SK-N-SH treated with all-trans-retinoic acid at 6 μM for 48 hours (cell line): ENCODE results near the gene PYCR2.

Experiments
- ARNTL ChIP-seq: fragments of 450-650 bp; formaldehyde crosslinking; IDR thresholded peaks from 2 replicates; pipeline ENCODE4 v1.5.0; 2020; ENCODE audit warnings: low read depth, mild to moderate bottlenecking, moderate library complexity, borderline replicate concordance
- ESRRG ChIP-seq: fragments of 250-450 bp; sonication (Bioruptor Pico); IDR thresholded peaks from 2 replicates; pipeline ENCODE4 v1.6.1; 2021; ENCODE audit warnings: mild to moderate bottlenecking
- PPARA ChIP-seq: fragments of 250-450 bp; sonication (Bioruptor Pico); IDR thresholded peaks from 2 replicates; pipeline ENCODE4 v1.5.0; 2020; ENCODE audit warnings: mild to moderate bottlenecking, borderline replicate concordance
- RARB ChIP-seq: fragments of 250-450 bp; sonication (Bioruptor Pico); IDR thresholded peaks from 2 replicates; pipeline ENCODE4 v1.8.0; 2021; ENCODE audit warnings: mild to moderate bottlenecking, moderate library complexity
- ZFP3 ChIP-seq: fragments of 250-450 bp; sonication (Bioruptor Pico); IDR thresholded peaks from 2 replicates; pipeline ENCODE4 v1.5.0; 2020; ENCODE audit warnings: mild to moderate bottlenecking, moderate library complexity
- ZFP30 ChIP-seq: fragments of 450-650 bp; formaldehyde crosslinking; IDR thresholded peaks from 2 replicates; pipeline ENCODE4 v1.5.0; 2022; ENCODE audit warnings: mild to moderate bottlenecking, moderate library complexity
- TF ChIP-seq, protein P1 (sequence below): fragments of 250-450 bp; sonication (Bioruptor Pico); IDR thresholded peaks from 2 replicates; pipeline ENCODE4 v1.5.1; 2020; ENCODE audit warnings: low read depth, mild to moderate bottlenecking, moderate library complexity
- TF ChIP-seq, protein P2 (sequence below): fragments of 250-450 bp; sonication (Bioruptor Pico); IDR thresholded peaks from 2 replicates; pipeline ENCODE4 v1.8.0; 2020; ENCODE audit warnings: mild to moderate bottlenecking, moderate library complexity, borderline replicate concordance
- TF ChIP-seq, protein P3 (sequence below): fragments of 250-450 bp; sonication (Bioruptor Pico); IDR thresholded peaks from 2 replicates; pipeline ENCODE4 v1.5.1; 2021; ENCODE audit warnings: mild to moderate bottlenecking, moderate library complexity

DNA sequence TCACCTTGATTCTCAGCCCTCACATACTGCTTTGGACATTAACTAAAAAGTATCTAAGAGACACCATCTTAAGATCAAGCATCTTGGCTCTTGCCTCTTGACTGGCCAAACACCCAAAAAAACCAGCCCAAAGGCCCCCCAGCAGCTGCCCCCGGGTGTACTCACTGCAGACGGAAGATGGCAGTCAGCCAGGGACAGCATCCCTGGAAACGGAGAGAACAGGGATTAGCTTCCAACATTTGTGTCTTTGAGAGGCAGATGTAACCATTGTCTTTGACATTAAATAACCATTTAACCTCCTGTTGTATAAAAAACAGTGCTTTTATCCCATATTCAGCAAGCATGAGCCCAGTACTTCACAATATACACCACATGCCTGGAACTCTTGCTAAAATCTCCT is 53.1 kb downstream of the PYCR2 start:
- TF ChIP-seq ARNTL (CRISPR knock-in tag) (no peak), PPARA (CRISPR knock-in tag) (no peak), RARB (CRISPR knock-in tag) (no peak), ZFP3 (no peak), ZFP30 (CRISPR knock-in tag) (no peak), ESRRG (CRISPR knock-in tag) (no peak)
- TF ChIP-seq, protein P1, sequence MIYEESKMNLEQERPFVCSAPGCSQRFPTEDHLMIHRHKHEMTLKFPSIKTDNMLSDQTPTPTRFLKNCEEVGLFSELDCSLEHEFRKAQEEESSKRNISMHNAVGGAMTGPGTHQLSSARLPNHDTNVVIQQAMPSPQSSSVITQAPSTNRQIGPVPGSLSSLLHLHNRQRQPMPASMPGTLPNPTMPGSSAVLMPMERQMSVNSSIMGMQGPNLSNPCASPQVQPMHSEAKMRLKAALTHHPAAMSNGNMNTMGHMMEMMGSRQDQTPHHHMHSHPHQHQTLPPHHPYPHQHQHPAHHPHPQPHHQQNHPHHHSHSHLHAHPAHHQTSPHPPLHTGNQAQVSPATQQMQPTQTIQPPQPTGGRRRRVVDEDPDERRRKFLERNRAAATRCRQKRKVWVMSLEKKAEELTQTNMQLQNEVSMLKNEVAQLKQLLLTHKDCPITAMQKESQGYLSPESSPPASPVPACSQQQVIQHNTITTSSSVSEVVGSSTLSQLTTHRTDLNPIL (CRISPR knock-in tag), result no peak
- TF ChIP-seq, protein P2, sequence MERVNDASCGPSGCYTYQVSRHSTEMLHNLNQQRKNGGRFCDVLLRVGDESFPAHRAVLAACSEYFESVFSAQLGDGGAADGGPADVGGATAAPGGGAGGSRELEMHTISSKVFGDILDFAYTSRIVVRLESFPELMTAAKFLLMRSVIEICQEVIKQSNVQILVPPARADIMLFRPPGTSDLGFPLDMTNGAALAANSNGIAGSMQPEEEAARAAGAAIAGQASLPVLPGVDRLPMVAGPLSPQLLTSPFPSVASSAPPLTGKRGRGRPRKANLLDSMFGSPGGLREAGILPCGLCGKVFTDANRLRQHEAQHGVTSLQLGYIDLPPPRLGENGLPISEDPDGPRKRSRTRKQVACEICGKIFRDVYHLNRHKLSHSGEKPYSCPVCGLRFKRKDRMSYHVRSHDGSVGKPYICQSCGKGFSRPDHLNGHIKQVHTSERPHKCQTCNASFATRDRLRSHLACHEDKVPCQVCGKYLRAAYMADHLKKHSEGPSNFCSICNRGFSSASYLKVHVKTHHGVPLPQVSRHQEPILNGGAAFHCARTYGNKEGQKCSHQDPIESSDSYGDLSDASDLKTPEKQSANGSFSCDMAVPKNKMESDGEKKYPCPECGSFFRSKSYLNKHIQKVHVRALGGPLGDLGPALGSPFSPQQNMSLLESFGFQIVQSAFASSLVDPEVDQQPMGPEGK (CRISPR knock-in tag), result no peak
- TF ChIP-seq, protein P3, sequence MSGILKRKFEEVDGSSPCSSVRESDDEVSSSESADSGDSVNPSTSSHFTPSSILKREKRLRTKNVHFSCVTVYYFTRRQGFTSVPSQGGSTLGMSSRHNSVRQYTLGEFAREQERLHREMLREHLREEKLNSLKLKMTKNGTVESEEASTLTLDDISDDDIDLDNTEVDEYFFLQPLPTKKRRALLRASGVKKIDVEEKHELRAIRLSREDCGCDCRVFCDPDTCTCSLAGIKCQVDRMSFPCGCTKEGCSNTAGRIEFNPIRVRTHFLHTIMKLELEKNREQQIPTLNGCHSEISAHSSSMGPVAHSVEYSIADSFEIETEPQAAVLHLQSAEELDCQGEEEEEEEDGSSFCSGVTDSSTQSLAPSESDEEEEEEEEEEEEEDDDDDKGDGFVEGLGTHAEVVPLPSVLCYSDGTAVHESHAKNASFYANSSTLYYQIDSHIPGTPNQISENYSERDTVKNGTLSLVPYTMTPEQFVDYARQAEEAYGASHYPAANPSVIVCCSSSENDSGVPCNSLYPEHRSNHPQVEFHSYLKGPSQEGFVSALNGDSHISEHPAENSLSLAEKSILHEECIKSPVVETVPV, result no peak
